Osteoblast (primary cell): Measurements from ENCODE around the gene NAA40. TPM values are rescaled to one million over a fixed set of nuclear protein-coding genes. Genes with fewer than 3 reads are reported as not detected.

Experiments
- DNase-seq: peaks from one replicate; pipeline ENCODE4 v3.0.0; 2011; ENCODE audit warnings: low spot score, mixed read lengths; ENCODE audit not compliant: insufficient read length; ENCODE audit errors: missing footprints
- H2AFZ ChIP-seq: 2 replicates; pipeline ENCODE4 v1.6.0; 2011; ENCODE audit warnings: mild to moderate bottlenecking, low read length
- H3K27ac ChIP-seq: 2 replicates; pipeline ENCODE4 v1.5.1; 2011; ENCODE audit warnings: mild to moderate bottlenecking, low read depth, low read length, moderate library complexity
- H3K27me3 ChIP-seq: 2 replicates; pipeline ENCODE4 v1.6.0; 2012; ENCODE audit warnings: mild to moderate bottlenecking, control low read depth, inconsistent platforms, low read length, moderate library complexity; ENCODE audit not compliant: insufficient read depth
- H3K36me3 ChIP-seq: 2 replicates; pipeline ENCODE4 v1.5.1; 2011; ENCODE audit warnings: mild to moderate bottlenecking, low read length, control low read depth, moderate library complexity; ENCODE audit not compliant: insufficient read depth
- H3K4me1 ChIP-seq: 2 replicates; pipeline ENCODE4 v1.5.1; 2011; ENCODE audit warnings: mild to moderate bottlenecking, low read length, control low read depth, moderate library complexity; ENCODE audit not compliant: insufficient read depth
- H3K4me2 ChIP-seq: 2 replicates; pipeline ENCODE4 v1.6.0; 2011; ENCODE audit warnings: mild to moderate bottlenecking, low read length; ENCODE audit not compliant: insufficient read depth
- H3K4me3 ChIP-seq: fragments of 200-600 bp; sonication (generic); 3 replicates; pipeline ENCODE4 v1.5.1; 2012; ENCODE audit warnings: mild to moderate bottlenecking, low read length, inconsistent platforms; ENCODE audit not compliant: insufficient read depth
- H3K79me2 ChIP-seq: 2 replicates; pipeline ENCODE4 v1.6.0; 2012; ENCODE audit warnings: mild to moderate bottlenecking, low read length, control low read depth, inconsistent platforms; ENCODE audit not compliant: insufficient read depth
- H3K9me3 ChIP-seq: 2 replicates; pipeline ENCODE4 v1.5.1; 2011; ENCODE audit warnings: low read depth, low read length, control low read depth
- H4K20me1 ChIP-seq: 2 replicates; pipeline ENCODE4 v1.6.0; 2012; ENCODE audit warnings: mild to moderate bottlenecking, low read length, control low read depth; ENCODE audit not compliant: insufficient read depth
- total RNA-seq: library from RNA; depleted of rRNA; stranded (reverse); fragments of >200 nt; gene quantifications from 2 replicates; pipeline ENCODE4 v1.2.3, GENCODE V29; 2012
- TF ChIP-seq, protein P1 (sequence below): IDR thresholded peaks from 2 replicates; pipeline ENCODE4 v1.5.1; 2011; ENCODE audit warnings: mild to moderate bottlenecking, low read depth, low read length, moderate library complexity; ENCODE audit errors: extremely low read depth

The NAA40 gene
- total RNA-seq, 1 donor = 11.9 TPM

DNA sequence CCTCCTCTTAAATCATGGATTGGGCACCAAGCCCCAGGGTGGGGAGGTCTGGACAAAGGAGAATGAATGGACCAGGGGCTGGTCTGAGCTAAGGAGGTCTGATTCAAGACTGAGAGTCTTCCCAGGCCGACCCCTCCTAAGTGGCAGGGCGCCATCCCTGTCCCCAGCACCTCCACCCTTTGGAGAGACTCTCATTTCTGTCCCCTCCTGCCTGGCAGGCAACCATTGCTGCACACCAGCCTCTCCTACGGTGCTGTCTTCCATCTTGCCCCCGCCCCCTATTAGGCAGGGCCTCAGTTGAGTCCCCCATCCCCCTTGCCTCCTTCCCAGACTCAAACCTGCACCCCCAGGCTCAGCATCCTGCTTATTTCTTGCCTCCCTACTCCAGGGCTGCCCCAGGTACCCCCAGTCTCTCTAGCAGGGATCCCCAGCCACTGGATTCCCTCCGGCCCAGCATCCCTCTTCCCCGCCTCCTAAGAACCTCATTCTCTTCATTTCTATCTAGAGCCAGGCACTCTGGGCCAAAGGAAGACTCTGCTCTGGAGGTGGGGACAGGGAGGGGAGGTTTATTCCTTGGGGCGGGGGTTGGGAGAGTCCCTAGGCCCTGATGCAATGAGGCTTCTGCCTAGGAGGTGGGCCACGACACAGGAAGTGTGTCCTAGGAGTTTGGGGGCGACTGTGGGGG is 20.2 kb upstream of the NAA40 start:
- no peak overlapping the region for H3K4me3 ChIP-seq

DNA sequence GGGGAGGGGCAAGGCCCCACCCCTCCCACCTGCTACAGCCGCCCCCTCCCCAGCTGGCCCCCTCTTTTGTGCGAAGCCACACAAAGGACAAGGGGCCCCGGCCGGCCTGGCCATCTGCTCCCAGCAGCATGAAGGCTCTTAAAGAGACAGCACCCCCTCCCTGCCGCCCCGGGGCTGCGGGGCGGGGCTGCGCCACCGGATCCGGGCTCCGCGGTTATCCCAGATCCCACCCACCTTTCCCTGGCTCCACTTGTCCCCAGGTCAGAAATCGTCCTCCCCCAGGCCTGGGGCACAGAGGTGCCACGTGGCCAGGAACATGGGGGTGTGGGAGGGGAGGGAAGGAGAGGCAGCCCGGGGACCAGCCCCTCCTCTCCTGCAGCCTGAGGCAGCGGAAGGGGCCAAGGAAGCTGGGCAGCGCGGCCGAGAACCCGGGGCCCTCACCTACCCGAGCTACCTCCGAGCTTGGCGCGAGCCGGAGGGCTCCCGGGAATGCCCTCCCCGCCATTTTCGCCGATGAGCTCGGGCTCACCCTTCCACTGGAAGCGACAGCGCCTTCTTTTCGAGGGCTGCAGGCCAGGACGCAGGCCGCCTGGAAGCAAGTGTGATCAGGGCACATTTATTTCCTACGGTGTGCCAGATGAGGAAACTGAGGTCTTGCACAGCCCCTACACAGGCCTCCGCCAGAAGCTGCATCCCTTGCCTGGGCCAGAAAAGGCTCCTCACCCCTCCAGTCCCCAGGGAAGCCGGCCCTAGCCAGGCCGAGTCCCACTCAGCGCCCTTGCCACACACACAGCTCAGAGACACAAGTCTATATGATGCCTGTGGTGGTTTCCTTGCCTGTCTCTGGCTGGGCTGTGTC is 19.3 kb upstream of the NAA40 start:
- Histone ChIP-seq H3K27ac (no peak overlapping the region), H4K20me1 (peaks cover 5% of the 10 kb centered on the region), H3K9me3 (no peaks in the 10 kb centered on the region), H3K36me3 (no peaks in the 10 kb centered on the region), H3K4me3 (peak overlapping the region; percentile 40), H2AFZ (peak overlapping the region; percentile 41), H3K79me2 (no peaks in the 10 kb centered on the region), H3K4me2 (peak overlapping the region; percentile 32), H3K27me3 (no peaks in the 10 kb centered on the region), H3K4me1 (peaks cover 20% of the 10 kb centered on the region)
- DNase-seq = peak; percentile 85
- TF ChIP-seq, protein P1, sequence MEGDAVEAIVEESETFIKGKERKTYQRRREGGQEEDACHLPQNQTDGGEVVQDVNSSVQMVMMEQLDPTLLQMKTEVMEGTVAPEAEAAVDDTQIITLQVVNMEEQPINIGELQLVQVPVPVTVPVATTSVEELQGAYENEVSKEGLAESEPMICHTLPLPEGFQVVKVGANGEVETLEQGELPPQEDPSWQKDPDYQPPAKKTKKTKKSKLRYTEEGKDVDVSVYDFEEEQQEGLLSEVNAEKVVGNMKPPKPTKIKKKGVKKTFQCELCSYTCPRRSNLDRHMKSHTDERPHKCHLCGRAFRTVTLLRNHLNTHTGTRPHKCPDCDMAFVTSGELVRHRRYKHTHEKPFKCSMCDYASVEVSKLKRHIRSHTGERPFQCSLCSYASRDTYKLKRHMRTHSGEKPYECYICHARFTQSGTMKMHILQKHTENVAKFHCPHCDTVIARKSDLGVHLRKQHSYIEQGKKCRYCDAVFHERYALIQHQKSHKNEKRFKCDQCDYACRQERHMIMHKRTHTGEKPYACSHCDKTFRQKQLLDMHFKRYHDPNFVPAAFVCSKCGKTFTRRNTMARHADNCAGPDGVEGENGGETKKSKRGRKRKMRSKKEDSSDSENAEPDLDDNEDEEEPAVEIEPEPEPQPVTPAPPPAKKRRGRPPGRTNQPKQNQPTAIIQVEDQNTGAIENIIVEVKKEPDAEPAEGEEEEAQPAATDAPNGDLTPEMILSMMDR = no peak

More for the DNA sequence above, 20.2 kb upstream of the NAA40 start:
- Histone ChIP-seq H2AFZ (no peak overlapping the region), H4K20me1 (peaks cover 6% of the 10 kb centered on the region), H3K27me3 (no peaks in the 10 kb centered on the region), H3K4me1 (peaks cover 20% of the 10 kb centered on the region), H3K4me2 (peak overlapping the region; percentile 79), H3K36me3 (no peaks in the 10 kb centered on the region), H3K79me2 (no peaks in the 10 kb centered on the region), H3K9me3 (no peaks in the 10 kb centered on the region), H3K27ac (no peak overlapping the region)
- peak; percentile 84 for DNase-seq
- TF ChIP-seq, protein P1 = no peak

DNA sequence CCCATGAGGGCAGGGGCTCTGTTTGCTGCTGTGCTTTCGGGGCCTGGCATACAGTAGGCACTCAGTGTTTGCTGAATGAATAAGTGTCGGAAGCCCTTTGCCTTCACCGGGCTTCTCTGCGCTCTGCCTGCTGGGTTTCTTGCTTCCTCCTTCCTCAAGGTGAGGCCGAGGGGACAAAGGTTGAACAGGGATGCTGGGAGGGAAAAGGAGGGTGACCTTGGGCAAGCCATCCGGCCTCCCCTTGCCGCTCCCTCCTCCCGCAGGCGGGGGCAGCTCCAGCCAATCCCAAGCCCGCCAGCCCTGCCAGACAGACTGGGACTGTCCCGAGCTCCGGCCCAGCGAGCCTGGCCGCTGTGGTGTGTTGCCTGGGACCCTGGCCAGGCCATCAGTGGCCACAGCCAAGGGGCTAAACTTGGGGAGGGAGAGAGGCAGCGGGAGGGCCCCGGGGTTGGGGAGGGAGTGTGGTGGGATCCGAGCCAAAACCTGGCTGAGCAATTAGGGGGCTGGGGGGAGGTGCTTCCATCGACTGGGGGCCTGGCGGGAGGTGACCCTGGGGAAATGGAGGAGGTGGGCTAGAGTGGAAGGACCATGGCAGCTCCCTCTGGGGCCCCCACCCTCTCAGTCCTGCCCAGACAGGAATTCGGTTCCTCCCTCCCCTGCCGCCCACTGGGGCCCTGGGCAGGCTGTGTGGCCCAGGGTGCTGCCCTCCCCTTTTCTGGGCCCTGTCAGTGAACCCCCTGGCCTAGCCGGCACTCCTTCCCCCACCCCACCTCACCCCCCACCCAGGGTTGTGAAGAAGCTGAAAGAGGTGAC is 18.5 kb upstream of the NAA40 start:
- H3K79me2 ChIP-seq = no peaks in the 10 kb centered on the region
- H3K27me3 ChIP-seq = no peaks in the 10 kb centered on the region
- no peak overlapping the region for H2AFZ ChIP-seq
- H3K9me3 ChIP-seq = no peaks in the 10 kb centered on the region
- H3K4me2 ChIP-seq = peak overlapping the region; percentile 32
- H3K4me1 ChIP-seq = peaks cover 20% of the 10 kb centered on the region
- H3K27ac ChIP-seq = no peak overlapping the region
- no peaks in the 10 kb centered on the region for H4K20me1 ChIP-seq
- DNase-seq = peak; percentile 92
- TF ChIP-seq, protein P1 = no peak
- H3K36me3 ChIP-seq = no peaks in the 10 kb centered on the region
- no peak overlapping the region for H3K4me3 ChIP-seq
